HUES64 (cell line): Measurements from ENCODE around the gene VAMP7.
"Not testable (repeated sequence)": the region's sequence is repeated elsewhere in the genome, so short reads cannot be mapped to it uniquely, and the experiment has no call there.

Source experiments
- H3K27ac ChIP-seq: 2 replicates; pipeline ENCODE4 v1.7.0; 2013; ENCODE audit warnings: low read depth, low read length, inconsistent platforms
- H3K27me3 ChIP-seq: 2 replicates; pipeline ENCODE4 v1.6.1; 2013; ENCODE audit warnings: mild to moderate bottlenecking, low read length; ENCODE audit not compliant: insufficient read depth
- H3K36me3 ChIP-seq: 2 replicates; pipeline ENCODE4 v1.6.1; 2013; ENCODE audit warnings: mild to moderate bottlenecking, low read length; ENCODE audit not compliant: insufficient read depth
- H3K4me1 ChIP-seq: 2 replicates; pipeline ENCODE4 v1.6.1; 2013; ENCODE audit warnings: mild to moderate bottlenecking, low read length, moderate library complexity; ENCODE audit not compliant: insufficient read depth
- H3K4me3 ChIP-seq: 2 replicates; pipeline ENCODE4 v1.5.1; 2013; ENCODE audit warnings: mild to moderate bottlenecking, low read length, moderate library complexity
- H3K9ac ChIP-seq: 2 replicates; pipeline ENCODE4 v1.6.1; 2013; ENCODE audit warnings: mild to moderate bottlenecking, low read depth, low read length
- H3K9me3 ChIP-seq: 2 replicates; pipeline ENCODE4 v1.6.1; 2013; ENCODE audit warnings: low read depth, low read length; ENCODE audit not compliant: insufficient read depth
- WGBS: fragments of 150-250, 120-280 bp; methylation state at CpG from one replicate; pipeline ENCODE4 v1.1.7; 2013; ENCODE audit warnings: missing lambda C conversion rate; 5-methylcytosine and 5-hydroxymethylcytosine counted together

VAMP7 gene

DNA sequence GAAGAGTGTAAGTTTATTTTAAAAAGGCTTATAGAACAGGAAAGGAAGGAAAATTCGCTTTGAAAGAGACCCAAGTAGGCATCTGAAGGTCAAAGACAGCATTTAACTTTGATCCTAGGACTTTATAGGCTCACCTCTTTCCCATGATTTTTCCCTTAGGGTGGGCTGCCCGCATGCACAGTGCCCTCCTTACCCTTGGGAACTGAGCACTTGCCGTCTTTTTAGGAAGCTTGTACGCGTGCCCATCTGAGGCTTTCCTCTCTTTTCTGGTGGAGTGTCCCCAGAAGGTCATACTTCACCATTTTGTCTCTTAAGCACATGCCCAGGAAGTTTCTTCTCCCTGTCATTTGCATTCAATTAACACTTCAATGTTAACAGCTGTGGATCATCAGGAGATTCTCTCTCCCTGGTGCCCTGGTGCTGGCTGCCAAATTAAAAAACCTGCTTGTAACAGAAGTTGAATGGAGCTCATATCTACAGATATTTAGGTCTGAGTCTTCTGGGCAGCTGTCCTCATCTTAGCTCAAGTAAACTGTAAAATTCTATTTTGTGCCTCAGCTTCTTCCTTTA lies 78.0 kb downstream of the VAMP7 start:
- peaks cover 5% of the 10 kb centered on the region; the same call in 1 of the 2 replicates for H3K4me1 ChIP-seq
- H3K4me3 ChIP-seq = peak overlapping the region; percentile 48
- peaks cover 49% of the 10 kb centered on the region for H3K9me3 ChIP-seq
- WGBS = 51% methylated on average over 5 of the region's 5 CpGs
- peak overlapping the region; percentile 43; the same call in 1 of the 2 replicates for H3K27ac ChIP-seq
- peak overlapping the region; percentile 67 for H3K9ac ChIP-seq
- no peaks in the 10 kb centered on the region for H3K36me3 ChIP-seq
- no peaks in the 10 kb centered on the region for H3K27me3 ChIP-seq

- Histone ChIP-seq H3K27ac (no peak overlapping the region), H3K4me3 (no peak overlapping the region), H3K9me3 (peaks cover 49% of the 10 kb centered on the region), H3K36me3 (no peaks in the 10 kb centered on the region), H3K9ac (no peak overlapping the region), H3K27me3 (no peaks in the 10 kb centered on the region), H3K4me1 (peaks cover 5% of the 10 kb centered on the region; the same call in 1 of the 2 replicates)
- 80% methylated on average over 1 of the region's 1 CpG for WGBS
These were observed 81.8 kb downstream of the VAMP7 start for GRCh38 chrX:155962906-155963305.

DNA sequence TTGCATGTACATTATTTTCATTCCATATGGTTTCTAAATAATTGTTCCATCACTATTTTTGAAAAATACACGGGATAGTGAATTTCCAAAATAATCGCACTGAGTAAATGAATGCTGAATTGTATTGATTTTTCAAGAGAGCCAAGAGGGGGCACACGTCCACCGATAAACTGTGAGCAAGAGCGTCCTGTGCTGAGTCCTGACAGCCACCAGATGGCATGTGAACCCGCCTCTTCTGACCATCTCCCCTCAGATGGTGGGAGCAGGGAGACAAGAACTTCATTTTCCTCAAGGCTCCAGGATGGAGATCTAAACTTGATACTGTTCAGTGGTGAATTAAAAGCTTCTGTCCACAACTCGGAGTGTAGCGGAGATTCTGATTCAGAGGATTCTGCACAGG lies 85.7 kb downstream of the VAMP7 start:
- Histone ChIP-seq H3K4me3 (no peak overlapping the region), H3K27ac (no peak overlapping the region), H3K9ac (no peak overlapping the region), H3K4me1 (no peaks in the 10 kb centered on the region), H3K27me3 (no peaks in the 10 kb centered on the region), H3K9me3 (peaks cover 62% of the 10 kb centered on the region), H3K36me3 (no peaks in the 10 kb centered on the region)
- 60% methylated on average over 8 of the region's 8 CpGs for WGBS

GRCh38 chrX:155967653-155968325 lies 86.6 kb downstream of the VAMP7 start:
- no peak overlapping the region for H3K9ac ChIP-seq
- H3K27ac ChIP-seq = no peak overlapping the region
- H3K4me3 ChIP-seq = no peak overlapping the region
- WGBS = 90% methylated on average over 3 of the region's 3 CpGs
- H3K27me3 ChIP-seq = no peaks in the 10 kb centered on the region
- H3K4me1 ChIP-seq = no peaks in the 10 kb centered on the region
- H3K36me3 ChIP-seq = no peaks in the 10 kb centered on the region
- H3K9me3 ChIP-seq = peaks cover 56% of the 10 kb centered on the region

GRCh38 chrX:155968326-155968661 lies 87.1 kb downstream of the VAMP7 start:
- 65% methylated on average over 1 of the region's 1 CpG for WGBS
- Histone ChIP-seq H3K27ac (no peak overlapping the region), H3K4me3 (no peak overlapping the region), H3K36me3 (no peaks in the 10 kb centered on the region), H3K9me3 (peaks cover 51% of the 10 kb centered on the region), H3K27me3 (no peaks in the 10 kb centered on the region), H3K9ac (no peak overlapping the region), H3K4me1 (no peaks in the 10 kb centered on the region)

- WGBS = 50% methylated on average over 5 of the region's 5 CpGs
- no peak overlapping the region for H3K27ac ChIP-seq
- H3K4me3 ChIP-seq = no peak overlapping the region
- no peaks in the 10 kb centered on the region for H3K36me3 ChIP-seq
- H3K4me1 ChIP-seq = no peaks in the 10 kb centered on the region
- no peaks in the 10 kb centered on the region for H3K27me3 ChIP-seq
- H3K9ac ChIP-seq = no peak overlapping the region
- H3K9me3 ChIP-seq = peaks cover 47% of the 10 kb centered on the region
These were observed 87.6 kb downstream of the VAMP7 start for GRCh38 chrX:155968791-155969190.

- peaks cover 31% of the 10 kb centered on the region for H3K9me3 ChIP-seq
- not testable (repeated sequence) for H3K4me1 ChIP-seq, H3K9ac ChIP-seq, H3K27me3 ChIP-seq, H3K36me3 ChIP-seq, H3K27ac ChIP-seq, H3K4me3 ChIP-seq
- no CpG with 5 or more reads among the region's 5 CpGs for WGBS
These were observed 90.5 kb downstream of the VAMP7 start for GRCh38 chrX:155971658-155972057.

GRCh38 chrX:155972241-155972640 lies 91.1 kb downstream of the VAMP7 start:
- H3K27ac ChIP-seq, H3K9ac ChIP-seq, H3K4me3 ChIP-seq, H3K36me3 ChIP-seq, H3K4me1 ChIP-seq, H3K27me3 ChIP-seq: not testable (repeated sequence)
- peaks cover 26% of the 10 kb centered on the region for H3K9me3 ChIP-seq
- WGBS = 82% methylated on average over 6 of the region's 7 CpGs

DNA sequence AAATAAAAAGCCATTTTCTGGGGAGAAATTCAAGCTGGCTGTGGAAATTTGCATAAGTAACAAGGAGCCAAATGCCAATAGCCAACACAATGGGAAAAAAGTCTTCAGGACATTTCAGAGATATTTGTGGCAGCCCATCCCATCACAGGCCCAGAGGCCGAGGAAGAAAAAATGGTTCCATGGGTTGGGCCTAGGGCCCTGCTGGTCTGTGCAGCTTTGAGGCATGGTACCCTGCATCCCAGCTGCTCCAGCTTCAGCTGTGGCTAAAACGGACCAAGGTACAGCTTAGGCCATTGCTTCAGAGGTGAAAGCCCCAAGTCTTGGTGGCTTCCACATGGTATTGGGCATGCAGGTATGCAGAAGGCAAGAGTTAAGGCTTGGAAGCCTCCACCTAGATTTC lies 102.2 kb downstream of the VAMP7 start:
- Histone ChIP-seq H3K4me3 (no peak overlapping the region), H3K9ac (no peak overlapping the region), H3K9me3 (peaks cover 66% of the 10 kb centered on the region), H3K27me3 (no peaks in the 10 kb centered on the region), H3K36me3 (no peaks in the 10 kb centered on the region), H3K27ac (no peak overlapping the region), H3K4me1 (no peaks in the 10 kb centered on the region)
- 76% methylated on average over 2 of the region's 2 CpGs for WGBS

GRCh38 chrX:155985208-155985607 lies 104.1 kb downstream of the VAMP7 start:
- no peaks in the 10 kb centered on the region for H3K4me1 ChIP-seq
- no peak overlapping the region for H3K4me3 ChIP-seq
- H3K36me3 ChIP-seq = no peaks in the 10 kb centered on the region
- H3K9me3 ChIP-seq = peaks cover 79% of the 10 kb centered on the region
- H3K9ac ChIP-seq = no peak overlapping the region
- WGBS = 72% methylated on average over 2 of the region's 2 CpGs
- H3K27ac ChIP-seq = no peak overlapping the region
- H3K27me3 ChIP-seq = no peaks in the 10 kb centered on the region

- H3K4me3 ChIP-seq, H3K9ac ChIP-seq, H3K36me3 ChIP-seq, H3K27me3 ChIP-seq, H3K27ac ChIP-seq, H3K4me1 ChIP-seq: not testable (repeated sequence)
- WGBS = 36% methylated on average over 2 of the region's 2 CpGs
- peaks cover 74% of the 10 kb centered on the region for H3K9me3 ChIP-seq
These were observed 105.8 kb downstream of the VAMP7 start for GRCh38 chrX:155986995-155987394.

DNA sequence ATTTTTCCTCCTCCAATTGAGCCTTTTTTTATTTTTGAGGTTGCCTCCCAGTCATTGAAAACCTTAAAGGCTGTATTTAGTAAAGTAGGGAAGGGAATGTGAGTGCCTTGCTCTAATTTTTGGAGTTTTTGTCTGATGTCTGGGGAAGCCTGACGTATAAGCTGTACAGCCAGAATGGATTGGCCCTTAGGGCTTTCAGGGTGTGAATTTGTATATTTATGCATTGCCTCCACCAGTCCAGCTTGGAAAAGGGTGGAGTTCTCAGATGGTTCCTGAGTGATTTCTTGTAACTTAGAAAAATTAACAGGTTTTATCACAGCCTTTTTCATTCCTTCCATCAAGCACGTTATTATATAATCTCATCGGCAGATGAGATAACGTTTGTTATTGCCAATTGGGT lies 107.7 kb downstream of the VAMP7 start:
- Histone ChIP-seq H3K27me3 (no peaks in the 10 kb centered on the region), H3K9me3 (peaks cover 76% of the 10 kb centered on the region), H3K4me1 (no peaks in the 10 kb centered on the region), H3K4me3 (no peak overlapping the region), H3K9ac (no peak overlapping the region), H3K27ac (no peak overlapping the region), H3K36me3 (no peaks in the 10 kb centered on the region)
- WGBS = 71% methylated on average over 4 of the region's 4 CpGs
